Measurements from ENCODE around the gene JARID2.

DNA sequence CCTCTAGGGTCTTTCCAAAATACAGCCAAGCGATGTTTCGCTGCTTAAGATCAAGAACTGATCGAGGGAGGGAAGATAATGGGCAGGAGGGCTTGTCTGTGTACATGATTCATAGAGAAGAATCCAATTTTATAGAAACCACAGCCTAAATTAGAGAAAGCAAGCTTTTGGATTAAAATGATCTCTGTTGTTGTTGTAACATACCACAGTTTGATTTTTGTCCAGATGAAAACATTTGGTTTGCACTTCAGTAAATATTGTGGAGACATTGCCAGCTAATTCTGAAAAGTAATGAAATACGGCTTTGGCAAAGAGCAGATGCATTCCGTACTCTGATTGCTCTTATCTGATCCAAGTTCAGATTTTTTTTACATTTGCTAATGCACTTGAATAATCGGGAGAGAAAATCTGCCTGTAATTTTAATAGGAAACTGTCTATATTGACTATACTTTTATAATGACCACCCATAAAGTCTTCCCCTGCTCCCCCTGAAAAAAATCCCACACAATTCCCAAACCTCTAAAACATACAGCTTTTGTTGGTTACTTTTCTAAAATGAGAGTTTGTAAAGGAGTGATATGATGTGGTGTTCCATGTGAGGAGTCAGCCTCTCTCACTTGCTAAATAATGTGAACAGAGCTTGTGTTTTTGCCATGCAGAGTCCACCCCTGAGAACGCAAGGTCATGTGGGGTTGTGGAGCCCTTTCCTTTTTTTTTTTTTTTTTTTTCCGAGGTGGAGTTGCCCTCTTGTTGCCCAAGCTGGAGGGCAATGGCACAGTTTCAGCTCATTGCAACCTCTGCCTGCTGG lies 217.1 kb downstream of the JARID2 start:
- TF ChIP-seq, protein P1, sequence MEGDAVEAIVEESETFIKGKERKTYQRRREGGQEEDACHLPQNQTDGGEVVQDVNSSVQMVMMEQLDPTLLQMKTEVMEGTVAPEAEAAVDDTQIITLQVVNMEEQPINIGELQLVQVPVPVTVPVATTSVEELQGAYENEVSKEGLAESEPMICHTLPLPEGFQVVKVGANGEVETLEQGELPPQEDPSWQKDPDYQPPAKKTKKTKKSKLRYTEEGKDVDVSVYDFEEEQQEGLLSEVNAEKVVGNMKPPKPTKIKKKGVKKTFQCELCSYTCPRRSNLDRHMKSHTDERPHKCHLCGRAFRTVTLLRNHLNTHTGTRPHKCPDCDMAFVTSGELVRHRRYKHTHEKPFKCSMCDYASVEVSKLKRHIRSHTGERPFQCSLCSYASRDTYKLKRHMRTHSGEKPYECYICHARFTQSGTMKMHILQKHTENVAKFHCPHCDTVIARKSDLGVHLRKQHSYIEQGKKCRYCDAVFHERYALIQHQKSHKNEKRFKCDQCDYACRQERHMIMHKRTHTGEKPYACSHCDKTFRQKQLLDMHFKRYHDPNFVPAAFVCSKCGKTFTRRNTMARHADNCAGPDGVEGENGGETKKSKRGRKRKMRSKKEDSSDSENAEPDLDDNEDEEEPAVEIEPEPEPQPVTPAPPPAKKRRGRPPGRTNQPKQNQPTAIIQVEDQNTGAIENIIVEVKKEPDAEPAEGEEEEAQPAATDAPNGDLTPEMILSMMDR (IDR thresholded peaks at IDR 0.05; ENCODE audit: low read depth, low read length): no peak
- no peak for TF ChIP-seq POLR2A (IDR thresholded peaks at IDR 0.05; ENCODE audit: extremely low read depth, insufficient read length)

All from NB4 (cell line).